ENCODE measurements around the gene ATP2C2. TPM values are rescaled to one million over a fixed set of nuclear protein-coding genes. Genes with fewer than 3 reads are reported as not detected.

Gene ATP2C2
- total RNA-seq, 2 donors from 2014 or later: 0.07 TPM; not detected in 1

GRCh38 chr16:84487358-84487757 lies 119.0 kb downstream of the ATP2C2 start:
- Mint-ChIP-seq H3K4me3 (no peak overlapping the region), H3K9me3 (no peaks in the 10 kb centered on the region), H3K4me1 (ENCODE audit: low read depth) (no peaks in the 10 kb centered on the region), H3K36me3 (ENCODE audit: insufficient read depth in 2 of 2) (peaks cover 0 to 4% of the 10 kb centered on the region in 2 donors), H3K27ac (no peak overlapping the region), H3K27me3 (ENCODE audit: low read depth) (no peaks in the 10 kb centered on the region)
- DNase-seq (no peak), ATAC-seq (replicated peaks in 1 of 2) (no peak)

- Mint-ChIP-seq H3K9me3 (no peaks in the 10 kb centered on the region), H3K4me1 (ENCODE audit: low read depth) (no peaks in the 10 kb centered on the region), H3K36me3 (ENCODE audit: insufficient read depth in 2 of 2) (peaks cover 2 to 10% of the 10 kb centered on the region in 2 donors), H3K27me3 (ENCODE audit: low read depth) (no peaks in the 10 kb centered on the region), H3K4me3 (no peak overlapping the region), H3K27ac (no peak overlapping the region)
- DNase-seq (no peak), ATAC-seq (replicated peaks in 1 of 2) (no peak)
Measured at GRCh38 chr16:84489131-84489530, 120.8 kb downstream of the ATP2C2 start.

GRCh38 chr16:84495506-84495905 lies 127.2 kb downstream of the ATP2C2 start:
- Mint-ChIP-seq H3K9me3 (peaks cover 2 to 3% of the 10 kb centered on the region in 2 donors), H3K27me3 (ENCODE audit: low read depth) (no peaks in the 10 kb centered on the region), H3K4me1 (ENCODE audit: low read depth) (no peaks in the 10 kb centered on the region), H3K4me3 (no peak overlapping the region), H3K36me3 (ENCODE audit: insufficient read depth in 2 of 2) (peaks cover 8 to 27% of the 10 kb centered on the region in 2 donors), H3K27ac (no peak overlapping the region)
- ATAC-seq (replicated peaks in 1 of 2): no peak
- no peak for DNase-seq

GRCh38 chr16:84496991-84497390 lies 128.7 kb downstream of the ATP2C2 start:
- Mint-ChIP-seq H3K36me3 (ENCODE audit: insufficient read depth in 2 of 2) (peaks cover 8 to 23% of the 10 kb centered on the region in 2 donors), H3K27ac (no peak overlapping the region), H3K4me3 (no peak overlapping the region), H3K4me1 (ENCODE audit: low read depth) (peaks cover 7% of the 10 kb centered on the region), H3K9me3 (peaks cover 2 to 3% of the 10 kb centered on the region in 2 donors), H3K27me3 (ENCODE audit: low read depth) (no peaks in the 10 kb centered on the region)
- no peak for ATAC-seq (replicated peaks in 1 of 2)
- no peak for DNase-seq

GRCh38 chr16:84497418-84498222 lies 129.3 kb downstream of the ATP2C2 start:
- Mint-ChIP-seq H3K27ac (no peak overlapping the region), H3K4me1 (ENCODE audit: low read depth) (peaks cover 7% of the 10 kb centered on the region), H3K4me3 (no peak overlapping the region), H3K36me3 (ENCODE audit: insufficient read depth in 2 of 2) (peaks cover 8 to 23% of the 10 kb centered on the region in 2 donors), H3K9me3 (peaks cover 2 to 3% of the 10 kb centered on the region in 2 donors), H3K27me3 (ENCODE audit: low read depth) (no peaks in the 10 kb centered on the region)
- DNase-seq (no peak), ATAC-seq (replicated peaks in 1 of 2) (no peak)

GRCh38 chr16:84498223-84498610 lies 129.9 kb downstream of the ATP2C2 start:
- ATAC-seq (replicated peaks in 1 of 2) (no peak), DNase-seq (no peak)
- Mint-ChIP-seq H3K27ac (no peak overlapping the region), H3K4me3 (no peak overlapping the region), H3K27me3 (ENCODE audit: low read depth) (no peaks in the 10 kb centered on the region), H3K9me3 (peaks cover 2 to 3% of the 10 kb centered on the region in 2 donors), H3K36me3 (ENCODE audit: insufficient read depth in 2 of 2) (peaks cover 6 to 17% of the 10 kb centered on the region in 2 donors), H3K4me1 (ENCODE audit: low read depth) (peaks cover 7% of the 10 kb centered on the region)

GRCh38 chr16:84498859-84499620 lies 130.7 kb downstream of the ATP2C2 start:
- peaks cover 11% of the 10 kb centered on the region for H3K4me1 Mint-ChIP-seq (ENCODE audit: low read depth)
- no peak overlapping the region for H3K27ac Mint-ChIP-seq
- ATAC-seq (replicated peaks in 1 of 2): no peak

GRCh38 chr16:84499638-84500037 lies 131.3 kb downstream of the ATP2C2 start:
- DNase-seq: no peak
- Mint-ChIP-seq H3K9me3 (no peaks in the 10 kb centered on the region), H3K4me1 (ENCODE audit: low read depth) (peaks cover 12% of the 10 kb centered on the region), H3K27ac (no peak overlapping the region), H3K4me3 (no peak overlapping the region), H3K36me3 (ENCODE audit: insufficient read depth in 2 of 2) (peaks cover 3 to 12% of the 10 kb centered on the region in 2 donors), H3K27me3 (ENCODE audit: low read depth) (no peaks in the 10 kb centered on the region)
- ATAC-seq (replicated peaks in 1 of 2): no peak

More at GRCh38 chr16:84498859-84499620, 130.7 kb downstream of the ATP2C2 start:
- Mint-ChIP-seq H3K27me3 (ENCODE audit: low read depth) (no peaks in the 10 kb centered on the region), H3K4me3 (no peak overlapping the region), H3K36me3 (ENCODE audit: insufficient read depth in 2 of 2) (peaks cover 6 to 16% of the 10 kb centered on the region in 2 donors), H3K9me3 (peaks cover 2 to 3% of the 10 kb centered on the region in 2 donors)
- no peak for DNase-seq

GRCh38 chr16:84500531-84500930 lies 132.2 kb downstream of the ATP2C2 start:
- H3K9me3 Mint-ChIP-seq: no peaks in the 10 kb centered on the region
- peaks cover 2 to 5% of the 10 kb centered on the region in 2 donors for H3K36me3 Mint-ChIP-seq (ENCODE audit: insufficient read depth in 2 of 2)
- no peak overlapping the region for H3K27ac Mint-ChIP-seq
- no peaks in the 10 kb centered on the region for H3K27me3 Mint-ChIP-seq (ENCODE audit: low read depth)
- DNase-seq: no peak
- no peak overlapping the region for H3K4me3 Mint-ChIP-seq
- H3K4me1 Mint-ChIP-seq (ENCODE audit: low read depth): peaks cover 20% of the 10 kb centered on the region
- ATAC-seq (replicated peaks in 1 of 2): no peak

GRCh38 chr16:84501077-84501735 lies 132.9 kb downstream of the ATP2C2 start:
- H3K27me3 Mint-ChIP-seq (ENCODE audit: low read depth): no peaks in the 10 kb centered on the region
- peaks cover 1 to 2% of the 10 kb centered on the region in 2 donors for H3K36me3 Mint-ChIP-seq (ENCODE audit: insufficient read depth in 2 of 2)

GRCh38 chr16:84502075-84502474 lies 133.7 kb downstream of the ATP2C2 start:
- ATAC-seq (replicated peaks in 1 of 2) (no peak), DNase-seq (no peak)
- no peaks in the 10 kb centered on the region for H3K36me3 Mint-ChIP-seq (ENCODE audit: insufficient read depth in 2 of 2)
- H3K27ac Mint-ChIP-seq: no peak overlapping the region
- peaks cover 33% of the 10 kb centered on the region for H3K4me1 Mint-ChIP-seq (ENCODE audit: low read depth)
- no peaks in the 10 kb centered on the region for H3K27me3 Mint-ChIP-seq (ENCODE audit: low read depth)
- no peaks in the 10 kb centered on the region for H3K9me3 Mint-ChIP-seq
- H3K4me3 Mint-ChIP-seq: no peak overlapping the region

More at GRCh38 chr16:84501077-84501735, 132.9 kb downstream of the ATP2C2 start:
- Mint-ChIP-seq H3K27ac (no peak overlapping the region), H3K4me3 (no peak overlapping the region), H3K4me1 (ENCODE audit: low read depth) (peaks cover 27% of the 10 kb centered on the region), H3K9me3 (no peaks in the 10 kb centered on the region)
- DNase-seq (no peak), ATAC-seq (replicated peaks in 1 of 2) (no peak)

- ATAC-seq (replicated peaks in 1 of 2) (no peak), DNase-seq (no peak)
- H3K36me3 Mint-ChIP-seq (ENCODE audit: insufficient read depth in 2 of 2): no peaks in the 10 kb centered on the region
- H3K4me3 Mint-ChIP-seq: no peak overlapping the region
- H3K27ac Mint-ChIP-seq: no peak overlapping the region
- H3K27me3 Mint-ChIP-seq (ENCODE audit: low read depth): no peaks in the 10 kb centered on the region
- no peaks in the 10 kb centered on the region for H3K9me3 Mint-ChIP-seq
- peaks cover 37% of the 10 kb centered on the region for H3K4me1 Mint-ChIP-seq (ENCODE audit: low read depth)
Measured at GRCh38 chr16:84502581-84502980, 134.2 kb downstream of the ATP2C2 start.
